Naive thymus-derived CD4-positive, alpha-beta T cell (primary cell): ENCODE data around the gene CC2D1A. TPM values are rescaled to one million over a fixed set of nuclear protein-coding genes. Genes with fewer than 3 reads are reported as not detected.
"Not testable (repeated sequence)": the region's sequence is repeated elsewhere in the genome, so short reads cannot be mapped to it uniquely, and the experiment has no call there.

ENCODE experiments used
- ATAC-seq: fragments of 150-1000 bp; cut with Tn5 transposase; 2 replicates; pipeline ENCODE4 v1.10.0; 2021; ENCODE audit warnings: mild to moderate bottlenecking, moderate library complexity
- CTCF ChIA-PET: fragments of 350-600 bp; sonication (Branson Sonifier 250); formaldehyde crosslinking; loops from one replicate; lab custom pipeline; 2021; ENCODE audit warnings: antibody characterized with exemption; lab: Charles Lee
- POLR2A ChIA-PET: fragments of 350-600 bp; sonication (Branson Sonifier 250); formaldehyde crosslinking; loops from one replicate; lab custom pipeline; 2021; ENCODE audit warnings: antibody characterized with exemption, inconsistent platforms; lab: Charles Lee
- DNase-seq, 9 donors: peaks; one replicate each; pipeline versions ENCODE4 v3.0.0 to v3.0.0-alpha.2; 2020 to 2022; ENCODE audit warnings: mixed read lengths in 1 of 9
- H3K27ac ChIP-seq: one replicate; pipeline ENCODE4 v1.7.0; 2013; ENCODE audit warnings: mild to moderate bottlenecking, low read depth, low read length, moderate library complexity
- H3K27me3 ChIP-seq, 2 donors: one replicate each; pipeline ENCODE4 v1.7.0; 2013; ENCODE audit warnings: low read length in 2 of 2, mild to moderate bottlenecking in 2 of 2, moderate library complexity in 2 of 2; ENCODE audit not compliant: control insufficient read depth in 2 of 2, insufficient read depth in 2 of 2
- H3K36me3 ChIP-seq, 3 experiments: 1 replicate in 2 of 3; 2 replicates in 1 of 3; pipeline ENCODE4 v1.7.0; 2013; ENCODE audit warnings: low read length in 3 of 3, mild to moderate bottlenecking in 3 of 3, moderate library complexity in 1 of 3; ENCODE audit not compliant: insufficient read depth in 3 of 3, control insufficient read depth in 2 of 3
- H3K4me1 ChIP-seq, 2 donors: one replicate each; pipeline ENCODE4 v1.7.0; 2013; ENCODE audit warnings: low read length in 2 of 2, mild to moderate bottlenecking in 2 of 2, moderate library complexity in 1 of 2; ENCODE audit not compliant: control insufficient read depth in 2 of 2, insufficient read depth in 2 of 2
- H3K4me3 ChIP-seq: 2 replicates; pipeline ENCODE4 v1.7.0; 2013; ENCODE audit warnings: mild to moderate bottlenecking, low read length
- H3K9me3 ChIP-seq, 3 experiments: 1 replicate in 2 of 3; 2 replicates in 1 of 3; pipeline ENCODE4 v1.7.0; 2013; ENCODE audit warnings: low read length in 3 of 3; ENCODE audit not compliant: control insufficient read depth in 2 of 3
- H3K27ac Mint-ChIP-seq, 9 donors: one replicate each; pipeline ENCODE4 v1.8.0; 2020 to 2022; ENCODE audit warnings: mixed read lengths in 9 of 9, mild to moderate bottlenecking in 8 of 9, moderate library complexity in 5 of 9, inconsistent platforms in 2 of 9
- H3K27me3 Mint-ChIP-seq, 5 donors: one replicate each; pipeline ENCODE4 v1.8.0; 2021 to 2022; ENCODE audit warnings: mixed read lengths in 5 of 5, mild to moderate bottlenecking in 1 of 5
- H3K36me3 Mint-ChIP-seq, 5 donors: one replicate each; pipeline ENCODE4 v1.8.0; 2020 to 2022; ENCODE audit warnings: mixed read lengths in 5 of 5, mild to moderate bottlenecking in 3 of 5, inconsistent platforms in 1 of 5
- H3K4me1 Mint-ChIP-seq, 7 donors: one replicate each; pipeline ENCODE4 v1.8.0; 2020 to 2022; ENCODE audit warnings: mixed read lengths in 7 of 7, mild to moderate bottlenecking in 3 of 7, inconsistent platforms in 1 of 7
- H3K4me3 Mint-ChIP-seq, 10 donors: one replicate each; pipeline ENCODE4 v1.8.0; 2020 to 2022; ENCODE audit warnings: mild to moderate bottlenecking in 10 of 10, mixed read lengths in 10 of 10, moderate library complexity in 6 of 10, inconsistent platforms in 2 of 10
- H3K9me3 Mint-ChIP-seq, 11 donors: one replicate each; pipeline ENCODE4 v1.8.0; 2020 to 2022; ENCODE audit warnings: mixed read lengths in 11 of 11, mild to moderate bottlenecking in 4 of 11, inconsistent platforms in 1 of 11, moderate library complexity in 1 of 11
- intact Hi-C, 2 donors: fragments of 100-400 bp; cut with micrococcal nuclease; formaldehyde crosslinking; loops; one replicate each; pipeline ENCODE4 v1.15.1; 2023
- polyA plus RNA-seq, 2 donors: library from polyadenylated mRNA; unstranded; fragments of 300-500 nt; fragmentation: Illumina TruSeq; gene quantifications; one replicate each; pipeline ENCODE4 v1.2.3, GENCODE V29; 2021
- total RNA-seq, 6 experiments: library from RNA in 5 of 6; stranded (reverse) in 5 of 6; gene quantifications; 1 replicate in 5 of 6; 2 replicates in 1 of 6; pipeline ENCODE4 v1.2.3 and lab custom pipeline; 2021 to 2026

CC2D1A gene
- total and polyA plus RNA-seq, 7 experiments from 2014 or later, result 4.1 to 33.1 (median 28.8) TPM

- Mint-ChIP-seq H3K9me3 (no peaks in the 10 kb centered on the region), H3K4me3 (no peak overlapping the region), H3K27me3 (no peaks in the 10 kb centered on the region), H3K4me1 (peaks cover 7 to 16% (median 10%) of the 10 kb centered on the region in 7 donors), H3K36me3 (peaks cover 0 to 15% (median 9%) of the 10 kb centered on the region in 5 donors), H3K27ac (no peak overlapping the region)
- Histone ChIP-seq H3K27ac (no peak overlapping the region), H3K36me3 (peaks cover 0 to 66% (median 0%) of the 10 kb centered on the region in 3 experiments), H3K4me1 (peaks cover 0 to 9% of the 10 kb centered on the region in 2 donors), H3K9me3 (no peaks in the 10 kb centered on the region), H3K27me3 (no peaks in the 10 kb centered on the region), H3K4me3 (no peak overlapping the region)
- DNase-seq, result no peak
- POLR2A ChIA-PET, result interaction anchor here (0.6 to 0.9 kb wide), 2 partner anchors 59 to 141 kb away, joined by 3 to 4 read pairs; partner anchors contain the start of gene RLN3
- ATAC-seq, result no peak
- intact Hi-C loops, result no loop called here
- CTCF ChIA-PET, result interaction anchor here (0.6 to 0.9 kb wide), 3 partner anchors 13 to 25 kb away, joined by 3 read pairs; no protein-coding TSS in a partner anchor
Measured at GRCh38 chr19:13969897-13970296, 63.9 kb downstream of the CC2D1A start.

GRCh38 chr19:13971868-13972267 is 65.9 kb downstream of the CC2D1A start:
- peaks cover 9 to 23% (median 10%) of the 10 kb centered on the region in 7 donors for H3K4me1 Mint-ChIP-seq
- ATAC-seq, H3K27ac Mint-ChIP-seq, H3K27ac ChIP-seq, H3K27me3 Mint-ChIP-seq, H3K9me3 ChIP-seq, H3K4me3 ChIP-seq, intact Hi-C loops, H3K9me3 Mint-ChIP-seq, DNase-seq, H3K4me1 ChIP-seq, H3K27me3 ChIP-seq, H3K4me3 Mint-ChIP-seq: not testable (repeated sequence)
- peaks cover 0 to 19% (median 7%) of the 10 kb centered on the region in 5 donors for H3K36me3 Mint-ChIP-seq
- POLR2A ChIA-PET, result interaction anchor here (1.2 to 4.1 kb wide), 3 partner anchors 17 to 60 kb away, joined by 3 to 18 read pairs (median 5); partner anchors contain the start of gene IL27RA
- CTCF ChIA-PET, result interaction anchor here (0.8 kb wide), 1 partner anchor 174 kb away, joined by 4 read pairs; no protein-coding TSS in a partner anchor
- H3K36me3 ChIP-seq, result peaks cover 0 to 49% (median 0%) of the 10 kb centered on the region in 3 experiments

GRCh38 chr19:13972368-13973155 is 66.6 kb downstream of the CC2D1A start:
- Mint-ChIP-seq H3K9me3 (no peaks in the 10 kb centered on the region), H3K4me3 (peak overlapping the region in 1 of 10 donors; percentile 29), H3K4me1 (peaks cover 9 to 23% (median 10%) of the 10 kb centered on the region in 7 donors), H3K36me3 (peaks cover 0 to 19% (median 7%) of the 10 kb centered on the region in 5 donors), H3K27ac (peak overlapping the region in 1 of 9 donors; percentile 51), H3K27me3 (no peaks in the 10 kb centered on the region)
- intact Hi-C loops, result no loop called here
- no peak overlapping the region for H3K27ac ChIP-seq
- no peak overlapping the region for H3K4me3 ChIP-seq
- no peaks in the 10 kb centered on the region for H3K9me3 ChIP-seq
- H3K36me3 ChIP-seq, result peaks cover 0 to 45% (median 0%) of the 10 kb centered on the region in 3 experiments
- no peaks in the 10 kb centered on the region for H3K27me3 ChIP-seq
- ChIA-PET CTCF (no interaction called here), POLR2A (interaction anchor here (0.7 to 4.1 kb wide), 8 partner anchors 11 to 63 kb away, joined by 3 to 18 read pairs (median 4); partner anchors contain the start of genes IL27RA and RFX1)
- no peak for ATAC-seq
- DNase-seq, result no peak
- peaks cover 0 to 9% of the 10 kb centered on the region in 2 donors for H3K4me1 ChIP-seq

GRCh38 chr19:13973479-13973878 is 67.5 kb downstream of the CC2D1A start:
- H3K4me3 ChIP-seq, CTCF ChIA-PET, H3K27ac ChIP-seq, H3K9me3 ChIP-seq, H3K4me1 ChIP-seq, H3K27me3 Mint-ChIP-seq, H3K4me3 Mint-ChIP-seq, H3K27me3 ChIP-seq, intact Hi-C loops, ATAC-seq, DNase-seq, H3K9me3 Mint-ChIP-seq: not testable (repeated sequence)
- Mint-ChIP-seq H3K4me1 (peaks cover 9 to 28% (median 12%) of the 10 kb centered on the region in 7 donors), H3K27ac (peak overlapping the region in 5 of 9 donors; percentile 60 to 87 (median 81)), H3K36me3 (peaks cover 0 to 19% (median 7%) of the 10 kb centered on the region in 5 donors)
- peaks cover 0 to 36% (median 0%) of the 10 kb centered on the region in 3 experiments for H3K36me3 ChIP-seq
- POLR2A ChIA-PET, result interaction anchor here (0.7 to 4.1 kb wide), 8 partner anchors 12 to 62 kb away, joined by 3 to 18 read pairs (median 4); partner anchors contain the start of genes IL27RA and RFX1

GRCh38 chr19:13974073-13974472 is 68.1 kb downstream of the CC2D1A start:
- peaks cover 0 to 15% (median 7%) of the 10 kb centered on the region in 5 donors for H3K36me3 Mint-ChIP-seq
- Histone ChIP-seq H3K27ac (peak overlapping the region; percentile 5), H3K36me3 (peaks cover 0 to 30% (median 0%) of the 10 kb centered on the region in 3 experiments), H3K4me1 (peaks cover 0 to 11% of the 10 kb centered on the region in 2 donors), H3K4me3 (no peak overlapping the region), H3K9me3 (no peaks in the 10 kb centered on the region), H3K27me3 (no peaks in the 10 kb centered on the region)
- peaks cover 9 to 28% (median 12%) of the 10 kb centered on the region in 7 donors for H3K4me1 Mint-ChIP-seq
- CTCF ChIA-PET, result no interaction called here
- peak overlapping the region in 8 of 9 donors; percentile 60 to 91 (median 78) for H3K27ac Mint-ChIP-seq
- intact Hi-C loops, result loop anchor here in 1 of 2 donors (1.0 kb wide), 2 partner anchors 12 to 32 kb away; partner anchors contain the start of gene RFX1
- no peaks in the 10 kb centered on the region for H3K27me3 Mint-ChIP-seq
- peak overlapping the region in 8 of 10 donors; percentile 3 to 60 (median 20) for H3K4me3 Mint-ChIP-seq
- ATAC-seq (peak; percentile 85), DNase-seq (peak in 7 of 9 donors; percentile 61 to 69 (median 62))
- no peaks in the 10 kb centered on the region for H3K9me3 Mint-ChIP-seq
- POLR2A ChIA-PET, result interaction anchor here (0.8 to 4.1 kb wide), 4 partner anchors 12 to 58 kb away, joined by 3 to 18 read pairs (median 6); partner anchors contain the start of genes IL27RA and RFX1

- Mint-ChIP-seq H3K36me3 (peaks cover 0 to 13% (median 7%) of the 10 kb centered on the region in 5 donors), H3K9me3 (no peaks in the 10 kb centered on the region), H3K27me3 (no peaks in the 10 kb centered on the region), H3K27ac (peak overlapping the region in 5 of 9 donors; percentile 17 to 78 (median 47)), H3K4me1 (peaks cover 9 to 34% (median 14%) of the 10 kb centered on the region in 7 donors), H3K4me3 (no peak overlapping the region)
- H3K36me3 ChIP-seq, result peaks cover 0 to 20% (median 0%) of the 10 kb centered on the region in 3 experiments
- H3K4me1 ChIP-seq, result peaks cover 0 to 19% of the 10 kb centered on the region in 2 donors
- no peaks in the 10 kb centered on the region for H3K27me3 ChIP-seq
- ChIA-PET POLR2A (interaction anchor here (1.5 to 4.1 kb wide), 2 partner anchors 9 to 56 kb away, joined by 4 to 18 read pairs; partner anchors contain the start of gene IL27RA), CTCF (interaction anchor here (1.0 kb wide), 1 partner anchor 19 kb away, joined by 3 read pairs; no protein-coding TSS in a partner anchor)
- no peak overlapping the region for H3K27ac ChIP-seq
- intact Hi-C loops, result no loop called here
- ATAC-seq (no peak), DNase-seq (no peak)
- H3K4me3 ChIP-seq, result no peak overlapping the region
- no peaks in the 10 kb centered on the region for H3K9me3 ChIP-seq
Measured at GRCh38 chr19:13975870-13976269, 69.9 kb downstream of the CC2D1A start.
